Naive thymus-derived CD4-positive, alpha-beta T cell (primary cell): ENCODE measurements around the gene HTD2. TPM values are rescaled to one million over a fixed set of nuclear protein-coding genes. Genes with fewer than 3 reads are reported as not detected.
"Not testable (repeated sequence)": the region's sequence is repeated elsewhere in the genome, so short reads cannot be mapped to it uniquely, and the experiment has no call there.

Experiments used
- ATAC-seq: fragments of 150-1000 bp; cut with Tn5 transposase; 2 replicates; pipeline ENCODE4 v1.10.0; 2021; ENCODE audit warnings: mild to moderate bottlenecking, moderate library complexity
- CTCF ChIA-PET: fragments of 350-600 bp; sonication (Branson Sonifier 250); formaldehyde crosslinking; loops from one replicate; lab custom pipeline; 2021; ENCODE audit warnings: antibody characterized with exemption; lab: Charles Lee
- POLR2A ChIA-PET: fragments of 350-600 bp; sonication (Branson Sonifier 250); formaldehyde crosslinking; loops from one replicate; lab custom pipeline; 2021; ENCODE audit warnings: antibody characterized with exemption, inconsistent platforms; lab: Charles Lee
- DNase-seq, 9 donors: peaks; one replicate each; pipeline versions ENCODE4 v3.0.0 to v3.0.0-alpha.2; 2020 to 2022; ENCODE audit warnings: mixed read lengths in 1 of 9
- H3K27ac ChIP-seq: one replicate; pipeline ENCODE4 v1.7.0; 2013; ENCODE audit warnings: mild to moderate bottlenecking, low read depth, low read length, moderate library complexity
- H3K27me3 ChIP-seq, 2 donors: one replicate each; pipeline ENCODE4 v1.7.0; 2013; ENCODE audit warnings: low read length in 2 of 2, mild to moderate bottlenecking in 2 of 2, moderate library complexity in 2 of 2; ENCODE audit not compliant: control insufficient read depth in 2 of 2, insufficient read depth in 2 of 2
- H3K36me3 ChIP-seq, 3 experiments: 1 replicate in 2 of 3; 2 replicates in 1 of 3; pipeline ENCODE4 v1.7.0; 2013; ENCODE audit warnings: low read length in 3 of 3, mild to moderate bottlenecking in 3 of 3, moderate library complexity in 1 of 3; ENCODE audit not compliant: insufficient read depth in 3 of 3, control insufficient read depth in 2 of 3
- H3K4me1 ChIP-seq, 2 donors: one replicate each; pipeline ENCODE4 v1.7.0; 2013; ENCODE audit warnings: low read length in 2 of 2, mild to moderate bottlenecking in 2 of 2, moderate library complexity in 1 of 2; ENCODE audit not compliant: control insufficient read depth in 2 of 2, insufficient read depth in 2 of 2
- H3K4me3 ChIP-seq: 2 replicates; pipeline ENCODE4 v1.7.0; 2013; ENCODE audit warnings: mild to moderate bottlenecking, low read length
- H3K9me3 ChIP-seq, 3 experiments: 1 replicate in 2 of 3; 2 replicates in 1 of 3; pipeline ENCODE4 v1.7.0; 2013; ENCODE audit warnings: low read length in 3 of 3; ENCODE audit not compliant: control insufficient read depth in 2 of 3
- H3K27ac Mint-ChIP-seq, 9 donors: one replicate each; pipeline ENCODE4 v1.8.0; 2020 to 2022; ENCODE audit warnings: mixed read lengths in 9 of 9, mild to moderate bottlenecking in 8 of 9, moderate library complexity in 5 of 9, inconsistent platforms in 2 of 9
- H3K27me3 Mint-ChIP-seq, 5 donors: one replicate each; pipeline ENCODE4 v1.8.0; 2021 to 2022; ENCODE audit warnings: mixed read lengths in 5 of 5, mild to moderate bottlenecking in 1 of 5
- H3K36me3 Mint-ChIP-seq, 5 donors: one replicate each; pipeline ENCODE4 v1.8.0; 2020 to 2022; ENCODE audit warnings: mixed read lengths in 5 of 5, mild to moderate bottlenecking in 3 of 5, inconsistent platforms in 1 of 5
- H3K4me1 Mint-ChIP-seq, 7 donors: one replicate each; pipeline ENCODE4 v1.8.0; 2020 to 2022; ENCODE audit warnings: mixed read lengths in 7 of 7, mild to moderate bottlenecking in 3 of 7, inconsistent platforms in 1 of 7
- H3K4me3 Mint-ChIP-seq, 10 donors: one replicate each; pipeline ENCODE4 v1.8.0; 2020 to 2022; ENCODE audit warnings: mild to moderate bottlenecking in 10 of 10, mixed read lengths in 10 of 10, moderate library complexity in 6 of 10, inconsistent platforms in 2 of 10
- H3K9me3 Mint-ChIP-seq, 11 donors: one replicate each; pipeline ENCODE4 v1.8.0; 2020 to 2022; ENCODE audit warnings: mixed read lengths in 11 of 11, mild to moderate bottlenecking in 4 of 11, inconsistent platforms in 1 of 11, moderate library complexity in 1 of 11
- intact Hi-C, 2 donors: fragments of 100-400 bp; cut with micrococcal nuclease; formaldehyde crosslinking; loops; one replicate each; pipeline ENCODE4 v1.15.1; 2023
- polyA plus RNA-seq, 2 donors: library from polyadenylated mRNA; unstranded; fragments of 300-500 nt; fragmentation: Illumina TruSeq; gene quantifications; one replicate each; pipeline ENCODE4 v1.2.3, GENCODE V29; 2021
- total RNA-seq, 6 experiments: library from RNA in 5 of 6; stranded (reverse) in 5 of 6; gene quantifications; 1 replicate in 5 of 6; 2 replicates in 1 of 6; pipeline ENCODE4 v1.2.3 and lab custom pipeline; 2021 to 2026

Gene HTD2
- total and polyA plus RNA-seq, 7 experiments from 2014 or later, result 4.5 to 35.8 (median 10.4) TPM

- CTCF ChIA-PET, H3K9me3 ChIP-seq, H3K4me1 Mint-ChIP-seq, H3K4me3 Mint-ChIP-seq, DNase-seq, H3K27ac ChIP-seq, H3K4me3 ChIP-seq, H3K27ac Mint-ChIP-seq, H3K4me1 ChIP-seq, intact Hi-C loops, H3K9me3 Mint-ChIP-seq, H3K27me3 ChIP-seq, ATAC-seq, H3K27me3 Mint-ChIP-seq, H3K36me3 ChIP-seq, POLR2A ChIA-PET: not testable (repeated sequence)
- peaks cover 0 to 31% (median 8%) of the 10 kb centered on the region in 5 donors for H3K36me3 Mint-ChIP-seq
Measured at GRCh38 chr3:58290446-58290845, 15.9 kb upstream of the HTD2 start.

- intact Hi-C loops, result no loop called here
- Histone ChIP-seq H3K27me3 (no peaks in the 10 kb centered on the region), H3K27ac (no peak overlapping the region), H3K4me3 (no peak overlapping the region), H3K9me3 (no peaks in the 10 kb centered on the region), H3K36me3 (peaks cover 0 to 3% (median 0%) of the 10 kb centered on the region in 3 experiments), H3K4me1 (no peaks in the 10 kb centered on the region)
- no peak overlapping the region for H3K27ac Mint-ChIP-seq
- peaks cover 0 to 29% (median 7%) of the 10 kb centered on the region in 5 donors for H3K36me3 Mint-ChIP-seq
- H3K27me3 Mint-ChIP-seq, result no peaks in the 10 kb centered on the region
- ATAC-seq (no peak), DNase-seq (no peak)
- peaks cover 0 to 3% (median 0%) of the 10 kb centered on the region in 7 donors for H3K4me1 Mint-ChIP-seq
- ChIA-PET POLR2A (no interaction called here), CTCF (no interaction called here)
- H3K9me3 Mint-ChIP-seq, result peaks cover 0 to 5% (median 0%) of the 10 kb centered on the region in 11 donors
- H3K4me3 Mint-ChIP-seq, result no peak overlapping the region
Measured at GRCh38 chr3:58291671-58292338, 14.5 kb upstream of the HTD2 start.

GRCh38 chr3:58292866-58293265 lies 13.5 kb upstream of the HTD2 start:
- POLR2A ChIA-PET, result no interaction called here
- Histone ChIP-seq H3K9me3 (no peaks in the 10 kb centered on the region), H3K4me3 (no peak overlapping the region), H3K36me3 (peaks cover 0 to 3% (median 0%) of the 10 kb centered on the region in 3 experiments), H3K27me3 (no peaks in the 10 kb centered on the region), H3K27ac (no peak overlapping the region), H3K4me1 (no peaks in the 10 kb centered on the region)
- no peak overlapping the region for H3K4me3 Mint-ChIP-seq
- peaks cover 0 to 24% (median 7%) of the 10 kb centered on the region in 5 donors for H3K36me3 Mint-ChIP-seq
- intact Hi-C loops, result no loop called here
- H3K9me3 Mint-ChIP-seq, result peaks cover 0 to 5% (median 0%) of the 10 kb centered on the region in 11 donors
- no peaks in the 10 kb centered on the region for H3K27me3 Mint-ChIP-seq
- CTCF ChIA-PET, result interaction anchor here (1.1 kb wide), 1 partner anchor 14 kb away, joined by 3 read pairs; the partner anchor contains the start of genes HTD2 and RPP14
- DNase-seq (no peak), ATAC-seq (no peak)
- peaks cover 0 to 3% (median 0%) of the 10 kb centered on the region in 7 donors for H3K4me1 Mint-ChIP-seq
- H3K27ac Mint-ChIP-seq, result peak overlapping the region in 1 of 9 donors; percentile 22

- Histone ChIP-seq H3K27ac (no peak overlapping the region), H3K27me3 (no peaks in the 10 kb centered on the region), H3K36me3 (peaks cover 0 to 3% (median 0%) of the 10 kb centered on the region in 3 experiments), H3K4me3 (no peak overlapping the region), H3K9me3 (no peaks in the 10 kb centered on the region), H3K4me1 (no peaks in the 10 kb centered on the region)
- peaks cover 0 to 5% (median 0%) of the 10 kb centered on the region in 11 donors for H3K9me3 Mint-ChIP-seq
- H3K27me3 Mint-ChIP-seq, result peaks cover 0 to 4% (median 3%) of the 10 kb centered on the region in 5 donors
- no peak overlapping the region for H3K27ac Mint-ChIP-seq
- ChIA-PET POLR2A (no interaction called here), CTCF (interaction anchor here (0.8 to 1.1 kb wide), 2 partner anchors 13 to 572 kb away, joined by 3 read pairs; partner anchors contain the start of genes HTD2 and RPP14)
- ATAC-seq (no peak), DNase-seq (no peak)
- peaks cover 0 to 18% (median 7%) of the 10 kb centered on the region in 5 donors for H3K36me3 Mint-ChIP-seq
- peaks cover 0 to 3% (median 0%) of the 10 kb centered on the region in 7 donors for H3K4me1 Mint-ChIP-seq
- intact Hi-C loops, result no loop called here
- no peak overlapping the region for H3K4me3 Mint-ChIP-seq
Measured at GRCh38 chr3:58293516-58293915, 12.8 kb upstream of the HTD2 start.

GRCh38 chr3:58296269-58296668 lies 10.1 kb upstream of the HTD2 start:
- Histone ChIP-seq H3K4me1 (no peaks in the 10 kb centered on the region), H3K27ac (no peak overlapping the region), H3K36me3 (peaks cover 0 to 3% (median 0%) of the 10 kb centered on the region in 3 experiments), H3K4me3 (no peak overlapping the region), H3K27me3 (no peaks in the 10 kb centered on the region), H3K9me3 (no peaks in the 10 kb centered on the region)
- H3K27me3 Mint-ChIP-seq, result peaks cover 16 to 24% (median 16%) of the 10 kb centered on the region in 5 donors
- ATAC-seq (no peak), DNase-seq (no peak)
- H3K36me3 Mint-ChIP-seq, result peaks cover 0 to 14% (median 4%) of the 10 kb centered on the region in 5 donors
- POLR2A ChIA-PET, result no interaction called here
- intact Hi-C loops, result no loop called here
- peaks cover 0 to 3% (median 0%) of the 10 kb centered on the region in 7 donors for H3K4me1 Mint-ChIP-seq
- H3K9me3 Mint-ChIP-seq, result peaks cover 0 to 11% (median under 1%) of the 10 kb centered on the region in 11 donors
- CTCF ChIA-PET, result no interaction called here
- H3K27ac Mint-ChIP-seq, result no peak overlapping the region
- no peak overlapping the region for H3K4me3 Mint-ChIP-seq

GRCh38 chr3:58296843-58297242 lies 9.5 kb upstream of the HTD2 start:
- H3K4me1 Mint-ChIP-seq, result peaks cover 0 to 3% (median 0%) of the 10 kb centered on the region in 7 donors
- H3K27me3 Mint-ChIP-seq, result peaks cover 19 to 28% (median 20%) of the 10 kb centered on the region in 5 donors
- POLR2A ChIA-PET, result no interaction called here
- no peak overlapping the region for H3K27ac Mint-ChIP-seq
- DNase-seq (no peak), ATAC-seq (no peak)
- H3K4me3 Mint-ChIP-seq, result no peak overlapping the region
- Histone ChIP-seq H3K9me3 (no peaks in the 10 kb centered on the region), H3K27me3 (no peaks in the 10 kb centered on the region), H3K27ac (no peak overlapping the region), H3K4me1 (no peaks in the 10 kb centered on the region), H3K36me3 (peaks cover 0 to 3% (median 0%) of the 10 kb centered on the region in 3 experiments), H3K4me3 (no peak overlapping the region)
- peaks cover 0 to 13% (median 3%) of the 10 kb centered on the region in 5 donors for H3K36me3 Mint-ChIP-seq
- peaks cover 0 to 11% (median 3%) of the 10 kb centered on the region in 11 donors for H3K9me3 Mint-ChIP-seq
- CTCF ChIA-PET, result no interaction called here
- intact Hi-C loops, result no loop called here
